ENCODE data around the gene IRX5.

The IRX5 gene

DNA sequence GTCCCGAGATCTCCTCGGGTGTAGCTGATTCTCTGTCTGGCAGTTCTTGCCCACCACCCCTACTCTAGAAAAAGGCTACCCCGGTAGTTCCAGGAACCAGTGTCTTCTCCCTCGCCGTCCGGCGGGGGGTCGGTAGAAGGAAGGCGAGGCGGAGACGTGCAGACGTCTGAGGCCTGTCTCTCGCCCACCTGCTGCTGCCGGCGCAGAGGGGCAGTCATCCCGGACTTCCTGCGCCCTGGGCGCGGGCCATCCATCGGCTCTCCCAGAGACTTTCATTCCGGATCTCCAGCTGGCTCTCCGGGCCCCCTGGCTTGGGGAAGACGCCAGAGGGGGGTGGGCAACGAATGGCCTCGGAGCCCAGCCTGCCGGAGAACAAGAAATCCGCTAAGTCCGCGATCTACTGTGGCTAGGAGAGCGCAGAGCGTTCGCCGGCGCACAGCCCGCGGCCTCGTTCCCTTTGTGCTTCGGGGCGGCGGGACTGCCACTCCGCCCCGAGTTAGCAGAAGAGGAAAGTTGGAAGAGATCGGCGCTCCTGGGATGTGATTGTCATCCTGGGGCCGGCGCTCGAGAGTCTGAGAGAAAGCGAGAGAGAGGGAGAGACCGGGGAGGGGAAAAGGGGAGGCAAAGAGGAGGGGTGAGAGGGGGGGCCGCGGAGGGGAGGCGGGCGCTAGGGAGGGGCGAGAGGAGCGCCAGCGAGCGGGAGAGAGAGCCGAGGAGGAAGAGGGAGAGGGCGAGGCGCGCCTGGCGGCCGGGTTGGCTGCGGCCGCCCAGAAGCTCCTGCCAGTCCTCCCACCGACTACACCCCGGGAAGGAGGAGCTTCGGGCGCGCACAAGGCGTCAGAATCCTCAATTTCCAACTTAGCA lies at the start of gene IRX5:
TSS of gene IRX5 (plus strand) at position 861 of the 864 bp plus-strand sequence. CDS start 334 bp downstream, outside the sequence.
- no peak for FAIRE-seq

DNA sequence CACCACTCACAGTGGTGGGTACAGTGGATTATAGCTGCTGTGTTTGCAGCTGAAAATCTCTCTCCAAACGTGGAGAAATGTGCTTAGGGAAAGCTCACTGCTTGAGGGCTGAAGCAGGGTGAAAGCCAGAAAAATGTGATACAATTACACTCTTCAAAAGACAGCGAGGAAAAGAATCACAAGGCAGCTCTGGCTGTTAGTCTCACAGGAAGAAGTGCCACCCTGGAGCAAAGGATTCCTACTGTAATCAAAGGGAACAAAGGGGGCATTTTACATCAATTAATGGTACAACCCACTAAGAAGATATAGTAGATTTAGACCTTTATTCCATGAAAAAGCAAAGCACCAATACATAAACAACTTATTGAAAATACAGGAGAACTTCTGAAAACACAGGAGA lies 48.1 kb upstream of the IRX5 start:
- no peak for FAIRE-seq

DNA sequence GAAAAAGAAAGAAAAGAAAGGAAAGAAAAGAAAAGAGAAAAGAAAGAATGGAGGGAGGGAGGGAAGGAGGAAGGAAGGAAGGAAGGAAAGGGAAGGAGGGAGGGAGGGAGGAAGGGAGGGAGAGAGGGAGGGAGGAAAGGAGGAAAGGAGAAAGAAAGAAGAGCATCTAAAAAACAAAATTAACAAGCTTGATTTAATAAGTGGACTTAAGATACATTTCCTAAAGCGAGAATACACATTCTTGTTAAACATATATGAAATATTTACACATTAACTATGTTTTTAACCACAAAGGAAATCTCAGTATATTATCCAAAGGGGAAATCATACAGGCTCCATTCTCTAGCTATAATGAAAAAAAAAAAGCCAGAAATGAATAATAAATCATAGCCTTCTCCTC lies 47.3 kb upstream of the IRX5 start:
- FAIRE-seq: no peak

DNA sequence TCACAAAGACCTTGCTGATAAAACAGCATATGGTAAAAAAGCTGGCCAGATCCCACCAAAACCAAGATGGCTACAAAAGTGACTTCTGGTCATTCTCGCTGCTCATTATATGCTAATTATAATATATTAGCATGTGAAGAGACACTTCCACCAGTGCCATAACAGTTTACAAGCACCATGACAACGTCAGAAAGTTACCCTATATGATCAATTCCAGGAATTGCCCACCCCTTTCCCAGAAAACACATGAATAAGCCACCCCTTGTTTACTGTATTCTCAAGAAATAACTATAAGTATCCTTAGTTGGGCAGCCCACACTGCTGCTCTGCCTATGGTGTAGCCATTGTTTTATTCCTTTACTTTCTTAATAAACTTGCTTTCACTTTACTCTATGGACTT lies 44.6 kb upstream of the IRX5 start:
- FAIRE-seq: no peak

DNA sequence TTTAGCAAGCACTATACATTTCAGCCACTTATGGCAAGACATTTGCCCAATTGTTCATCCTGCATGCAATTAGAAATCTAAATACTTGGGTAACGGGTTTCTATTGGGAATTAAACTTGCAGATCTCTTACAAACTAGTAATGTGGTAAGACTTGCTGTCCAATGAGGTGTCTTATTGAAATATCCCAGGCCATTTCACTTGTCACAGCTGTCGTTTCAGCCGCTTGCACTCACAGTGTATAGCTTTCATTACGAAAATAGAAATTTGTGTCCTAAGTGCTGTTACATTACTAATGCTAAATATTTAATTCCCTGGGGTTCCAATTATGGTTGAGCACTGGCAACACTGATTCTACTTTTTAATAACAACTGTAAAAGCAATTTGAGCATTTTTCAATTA lies 40.3 kb upstream of the IRX5 start:
- FAIRE-seq: no peak

GRCh38 chr16:54891346-54891745 lies 39.3 kb upstream of the IRX5 start:
- no peak for FAIRE-seq

- FAIRE-seq: no peak
These were observed 37.7 kb upstream of the IRX5 start for GRCh38 chr16:54892981-54893380.

DNA sequence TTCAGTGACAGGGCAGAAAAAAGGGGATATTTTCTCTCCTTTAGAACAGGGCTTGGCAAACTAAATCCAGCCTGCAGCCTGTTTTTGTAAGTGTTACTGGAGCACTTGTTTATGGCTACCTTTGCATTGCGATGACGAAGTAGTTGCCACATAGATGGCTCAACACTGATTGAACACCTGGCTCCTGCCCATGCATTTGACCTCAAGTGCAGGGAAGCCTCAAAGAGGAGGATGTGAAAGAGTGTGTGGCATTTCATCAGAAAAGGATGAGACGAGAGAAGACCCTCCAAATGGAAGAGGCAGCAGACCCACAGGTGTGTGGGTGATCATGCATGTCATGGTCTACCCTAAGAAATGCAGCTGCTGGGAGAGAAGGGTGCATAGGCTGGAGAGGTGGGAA lies 32.7 kb upstream of the IRX5 start:
- no peak for FAIRE-seq

GRCh38 chr16:54901606-54902005 lies 29.1 kb upstream of the IRX5 start:
- no peak for FAIRE-seq

GRCh38 chr16:54903047-54903446 lies 27.6 kb upstream of the IRX5 start:
- no peak for FAIRE-seq

DNA sequence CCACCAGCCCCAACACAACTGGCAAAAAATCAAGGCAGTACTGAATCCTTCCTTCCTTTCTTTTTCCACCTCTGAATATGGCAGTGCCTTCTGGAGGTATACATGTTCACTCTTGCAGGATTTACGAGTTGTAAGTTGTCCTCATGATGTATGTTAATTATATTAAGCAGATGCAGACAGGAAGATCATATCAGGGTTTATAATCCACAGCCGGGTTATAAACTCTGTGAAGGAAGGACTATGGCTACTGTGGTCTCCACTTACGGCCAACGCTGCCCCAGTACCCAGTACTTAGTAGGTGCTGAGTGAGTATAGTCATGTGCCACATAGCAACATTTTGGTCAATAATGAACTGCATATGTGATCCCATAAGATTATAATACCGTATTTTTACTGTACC lies 19.6 kb upstream of the IRX5 start:
- FAIRE-seq: no peak

DNA sequence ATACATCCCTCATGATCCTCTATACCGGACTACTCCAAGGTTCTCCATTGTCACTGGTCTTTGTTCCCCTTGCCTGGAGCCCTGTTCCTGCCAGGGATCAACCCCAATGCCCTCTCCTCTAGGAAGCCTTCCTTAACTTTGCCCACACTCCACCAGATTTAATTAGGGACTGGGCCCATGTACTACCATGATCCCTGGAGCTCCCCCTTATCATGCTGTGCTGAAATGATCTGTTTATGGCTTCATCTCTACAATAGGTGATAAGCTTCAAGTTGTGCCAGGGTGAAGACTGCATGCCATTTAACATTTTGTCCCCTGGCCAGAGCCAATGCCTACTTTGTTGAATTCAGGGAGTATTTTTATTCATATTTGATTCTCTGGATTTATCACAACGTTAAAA lies 17.9 kb upstream of the IRX5 start:
- no peak for FAIRE-seq

DNA sequence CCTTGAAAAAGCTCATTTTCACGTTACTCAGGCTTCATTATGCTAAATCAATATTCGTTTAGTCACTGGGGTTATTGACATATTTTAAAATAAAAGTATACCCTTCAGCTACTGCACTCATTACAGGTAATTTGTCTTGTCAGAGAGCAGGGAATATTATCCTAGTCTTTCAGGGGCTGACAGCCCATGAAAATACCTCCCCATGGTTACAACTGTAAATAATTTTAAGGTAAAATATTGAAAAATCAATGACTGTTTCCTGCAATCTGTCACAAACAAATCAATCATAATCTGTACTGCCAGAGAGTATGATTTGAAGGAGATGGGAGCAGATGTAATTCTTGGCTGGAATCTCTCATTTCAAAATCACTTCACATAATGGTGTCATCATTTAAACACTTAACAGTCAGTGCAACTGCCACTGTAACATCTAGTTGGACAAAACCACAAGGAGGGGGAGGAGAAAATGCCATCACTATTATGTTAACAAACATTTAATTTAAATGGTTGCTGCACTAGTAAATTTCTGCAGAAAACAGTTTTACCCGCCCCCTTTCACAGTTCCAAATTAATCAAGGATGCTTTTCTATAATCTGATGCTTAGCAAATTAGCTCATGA lies 9.3 kb upstream of the IRX5 start:
- no peak for FAIRE-seq

- no peak for FAIRE-seq
These were observed 7.6 kb upstream of the IRX5 start for GRCh38 chr16:54923055-54923473.

- FAIRE-seq: no peak
These were observed 6.7 kb upstream of the IRX5 start for GRCh38 chr16:54923988-54924387.

- FAIRE-seq: no peak
These were observed 4.4 kb upstream of the IRX5 start for GRCh38 chr16:54926166-54926838.

GRCh38 chr16:54927125-54928015 lies 3.3 kb upstream of the IRX5 start:
- no peak for FAIRE-seq

- no peak for FAIRE-seq
These were observed 2.7 kb upstream of the IRX5 start for GRCh38 chr16:54928016-54928356.

- FAIRE-seq: no peak
These were observed 2.1 kb upstream of the IRX5 start for GRCh38 chr16:54928411-54929089.

DNA sequence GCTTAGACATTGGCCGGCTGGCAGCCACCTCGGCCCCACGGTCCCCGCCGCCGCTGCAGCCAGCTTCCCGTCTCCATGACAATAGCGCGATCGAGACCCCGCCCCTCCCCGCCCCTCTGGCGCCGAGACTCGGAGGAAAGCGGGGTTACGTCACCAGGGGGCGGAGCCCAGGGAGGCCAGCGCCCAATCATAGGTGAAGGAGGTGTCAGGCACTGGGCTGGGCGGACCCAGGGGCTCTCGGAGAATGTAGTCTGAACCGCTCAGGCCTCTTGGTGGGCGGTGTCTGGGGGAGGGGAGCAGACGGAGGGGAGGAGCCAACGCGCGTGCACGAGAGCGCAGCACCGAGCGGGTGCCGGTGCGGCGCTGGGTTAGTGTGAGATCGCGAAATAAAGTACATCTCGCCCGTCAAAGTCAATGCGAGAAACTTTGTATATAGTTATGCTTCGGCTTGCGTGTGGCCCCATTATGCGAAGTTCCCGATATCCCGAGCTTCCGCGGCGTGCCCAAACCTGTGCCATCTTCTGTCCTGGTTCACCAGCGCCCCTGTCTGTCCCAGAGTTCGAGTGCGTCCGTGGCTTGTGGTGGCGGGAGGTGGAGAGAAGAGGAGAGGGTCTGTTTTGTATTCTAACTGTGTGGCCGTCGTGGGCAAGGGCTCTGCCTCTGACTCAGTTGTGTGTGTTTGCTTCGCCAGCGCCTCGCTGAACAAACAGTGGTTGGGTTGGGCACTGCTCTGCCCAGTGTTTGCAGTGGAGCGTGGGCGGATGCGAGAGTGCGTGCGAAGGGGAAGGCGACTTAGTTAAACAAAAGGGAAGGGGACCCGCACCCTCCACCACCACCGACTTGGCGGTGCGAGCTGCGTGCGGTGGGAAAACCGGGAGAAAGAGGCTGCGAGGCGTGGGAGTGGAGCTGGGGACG lies 1.3 kb upstream of the IRX5 start:
- no peak for FAIRE-seq

DNA sequence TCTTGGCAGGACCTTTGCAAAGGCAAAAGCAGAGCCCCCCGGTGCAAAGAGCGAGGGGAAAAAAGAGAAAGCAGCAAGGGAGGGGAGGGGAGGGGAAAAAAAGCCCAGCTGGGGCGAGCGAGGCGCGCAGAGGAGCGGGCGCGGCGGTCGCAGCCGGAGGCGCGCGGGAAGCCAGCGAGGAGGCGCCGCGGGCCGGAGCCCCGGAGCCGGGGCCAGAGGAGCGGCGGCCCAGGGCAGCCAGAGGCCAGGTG lies 129 bp downstream of the IRX5 start:
- no peak for FAIRE-seq
